Stimulated activated CD4-positive, alpha-beta T cell treated with anti-CD3 and anti-CD28 coated beads, Interleukin-1b, Interleukin-23, amount 100 ng/mL, for 24 hours (primary cell): Measurements from ENCODE around the gene LAMB3.
A peak's percentile ranks its signal among the peaks of the same experiment; 100 is the strongest.
"Not testable (repeated sequence)": the region's sequence is repeated elsewhere in the genome, so short reads cannot be mapped to it uniquely, and the experiment has no call there.

ENCODE experiments used
- DNase-seq, 4 experiments: peaks; one replicate each; pipeline ENCODE4 v3.0.0-alpha.2; 2020; ENCODE audit warnings: low read depth in 4 of 4, low spot score in 1 of 4

The LAMB3 gene

GRCh38 chr1:209652121-209652735 lies at the start of gene LAMB3:
Gene LAMB3 (minus strand): TSS chr1:209652425. CDS start chr1:209650944, 1,481 bp downstream.
- no peak for DNase-seq

- not testable (repeated sequence) for DNase-seq
Measured at GRCh38 chr1:209700686-209701085, 48.5 kb upstream of the LAMB3 start.

GRCh38 chr1:209697126-209697525 lies 44.9 kb upstream of the LAMB3 start:
- DNase-seq = no peak

- DNase-seq = no peak
Measured at GRCh38 chr1:209696673-209697072, 44.4 kb upstream of the LAMB3 start.

- DNase-seq = peak; percentile 54 to 65 (median 57)
Measured at GRCh38 chr1:209692745-209693504, 40.7 kb upstream of the LAMB3 start.

GRCh38 chr1:209692296-209692695 lies 40.1 kb upstream of the LAMB3 start:
- DNase-seq = no peak

GRCh38 chr1:209691237-209691636 lies 39.0 kb upstream of the LAMB3 start:
- no peak for DNase-seq

GRCh38 chr1:209689477-209689876 lies 37.3 kb upstream of the LAMB3 start:
- DNase-seq = no peak

GRCh38 chr1:209688746-209689234 lies 36.6 kb upstream of the LAMB3 start:
- DNase-seq = no peak

GRCh38 chr1:209686322-209686721 lies 34.1 kb upstream of the LAMB3 start:
- no peak for DNase-seq

GRCh38 chr1:209685821-209686220 lies 33.6 kb upstream of the LAMB3 start:
- DNase-seq = no peak

- no peak for DNase-seq
Measured at GRCh38 chr1:209678981-209679539, 26.8 kb upstream of the LAMB3 start.

GRCh38 chr1:209675565-209676154 lies 23.4 kb upstream of the LAMB3 start:
- no peak for DNase-seq

GRCh38 chr1:209674957-209675564 lies 22.8 kb upstream of the LAMB3 start, which contains the start of gene G0S2:
Gene G0S2 (plus strand): TSS chr1:209675412. CDS start chr1:209675685, 273 bp downstream.
- DNase-seq = peak in 1 of 4 experiments; percentile 26

- DNase-seq = no peak
Measured at GRCh38 chr1:209673631-209674417, 21.6 kb upstream of the LAMB3 start.

GRCh38 chr1:209672705-209673630 lies 20.7 kb upstream of the LAMB3 start:
- no peak for DNase-seq

GRCh38 chr1:209670441-209671082 lies 18.3 kb upstream of the LAMB3 start:
- no peak for DNase-seq

- no peak for DNase-seq
Measured at GRCh38 chr1:209667708-209668107, 15.5 kb upstream of the LAMB3 start.

- DNase-seq = no peak
Measured at GRCh38 chr1:209667103-209667502, 14.9 kb upstream of the LAMB3 start.
